Measurements from ENCODE around the gene ZNF606. TPM values are rescaled to one million over a fixed set of nuclear protein-coding genes. Genes with fewer than 3 reads are reported as not detected.

Gene ZNF606
- polyA plus RNA-seq, 1 experiment: 2.3 TPM

GRCh38 chr19:58044886-58045285, 42.3 kb upstream of the ZNF606 start:
- no peak for TF ChIP-seq CTCF (IDR thresholded peaks at IDR 0.05; ENCODE audit: insufficient read depth, low read depth, low read length)

DNA sequence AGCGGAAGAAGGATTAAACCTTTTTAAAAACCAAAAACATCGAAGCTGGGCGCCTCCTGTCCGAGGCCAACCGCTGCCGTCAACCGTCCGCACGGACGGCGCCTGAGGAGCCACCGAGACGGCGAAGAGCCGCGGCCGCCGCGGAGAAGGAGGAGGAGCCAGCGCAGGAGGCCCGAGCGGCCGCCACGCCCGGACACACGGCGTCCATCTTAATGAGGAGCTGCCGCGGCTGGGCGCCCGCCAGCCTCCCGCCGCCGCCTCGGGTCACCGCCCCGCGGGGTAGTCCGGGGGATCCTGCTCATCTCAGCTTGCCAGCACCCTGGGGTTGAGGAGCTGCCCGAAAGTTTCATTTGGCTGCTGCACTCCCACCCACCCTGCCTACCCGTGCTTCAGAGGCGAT, 41.8 kb upstream of the ZNF606 start:
- TF ChIP-seq CTCF (IDR thresholded peaks at IDR 0.05; ENCODE audit: insufficient read depth, low read depth, low read length): no peak
- Histone ChIP-seq H3K36me3 (ENCODE audit: control insufficient read depth, insufficient read depth, low read length) (no peaks in the 10 kb centered on the region), H3K4me3 (ENCODE audit: low read depth, low read length) (no peak overlapping the region), H3K27me3 (ENCODE audit: control insufficient read depth, insufficient read depth, low read length) (no peaks in the 10 kb centered on the region)
- POLR2A ChIA-PET: no interaction called here
- CTCF ChIA-PET: no interaction called here
- DNase-seq (ENCODE audit: low read depth): no peak

More at GRCh38 chr19:58044886-58045285, 42.3 kb upstream of the ZNF606 start:
- no peak for DNase-seq (ENCODE audit: low read depth)
- H3K36me3 ChIP-seq (ENCODE audit: control insufficient read depth, insufficient read depth, low read length): no peaks in the 10 kb centered on the region
- H3K27me3 ChIP-seq (ENCODE audit: control insufficient read depth, insufficient read depth, low read length): no peaks in the 10 kb centered on the region
- CTCF ChIA-PET: interaction anchor here (1.5 kb wide), 1 partner anchor 12 kb away, joined by 4 read pairs; no protein-coding TSS in a partner anchor
- POLR2A ChIA-PET: no interaction called here
- H3K4me3 ChIP-seq (ENCODE audit: low read depth, low read length): no peak overlapping the region

DNA sequence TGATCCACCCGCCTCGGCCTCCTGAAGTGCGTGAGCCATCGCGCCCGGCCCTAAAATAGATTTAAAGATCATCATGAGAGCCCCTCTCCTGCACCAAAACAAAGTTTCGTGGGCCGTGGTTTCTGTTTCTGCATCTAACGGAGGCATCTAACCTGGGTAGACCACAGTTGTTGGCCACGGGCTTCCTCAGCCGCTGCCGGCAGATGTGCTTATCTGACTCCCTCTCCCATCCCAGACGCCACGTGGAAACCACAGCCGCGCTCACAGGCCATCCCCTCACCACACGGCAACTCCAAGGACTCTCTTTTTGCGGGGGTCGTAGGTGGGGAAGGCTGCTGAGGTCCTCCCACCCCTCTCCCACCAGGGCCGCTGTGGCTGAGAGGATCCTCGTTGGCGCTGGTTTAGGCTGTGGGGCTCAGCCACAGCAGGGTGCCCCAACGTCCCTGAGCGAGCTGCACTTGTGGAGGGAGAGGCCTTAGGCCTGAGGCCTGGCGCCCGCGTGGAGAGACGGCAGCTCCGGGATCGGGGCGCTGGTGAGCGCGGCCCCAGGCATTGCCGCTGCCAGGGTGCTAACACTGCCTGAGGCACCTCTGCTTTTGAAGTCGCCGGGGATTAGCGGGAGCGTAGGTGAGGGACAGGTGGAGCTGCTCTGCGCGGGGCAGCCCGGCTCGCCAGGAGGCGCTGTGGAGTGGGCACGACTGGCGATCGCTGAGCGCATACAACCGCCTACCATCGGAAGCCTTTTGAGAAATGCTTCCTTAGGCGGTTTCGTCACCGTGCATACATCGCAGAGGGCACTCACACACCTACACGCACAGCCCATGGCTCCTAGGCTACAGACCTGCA, 40.1 kb upstream of the ZNF606 start:
- Histone ChIP-seq H3K36me3 (ENCODE audit: control insufficient read depth, insufficient read depth, low read length) (no peaks in the 10 kb centered on the region), H3K4me3 (ENCODE audit: low read depth, low read length) (no peak overlapping the region), H3K27me3 (ENCODE audit: control insufficient read depth, insufficient read depth, low read length) (no peaks in the 10 kb centered on the region)
- no peak for DNase-seq (ENCODE audit: low read depth)
- CTCF ChIA-PET: no interaction called here
- POLR2A ChIA-PET: no interaction called here
- TF ChIP-seq CTCF (IDR thresholded peaks at IDR 0.05; ENCODE audit: insufficient read depth, low read depth, low read length): no peak

DNA sequence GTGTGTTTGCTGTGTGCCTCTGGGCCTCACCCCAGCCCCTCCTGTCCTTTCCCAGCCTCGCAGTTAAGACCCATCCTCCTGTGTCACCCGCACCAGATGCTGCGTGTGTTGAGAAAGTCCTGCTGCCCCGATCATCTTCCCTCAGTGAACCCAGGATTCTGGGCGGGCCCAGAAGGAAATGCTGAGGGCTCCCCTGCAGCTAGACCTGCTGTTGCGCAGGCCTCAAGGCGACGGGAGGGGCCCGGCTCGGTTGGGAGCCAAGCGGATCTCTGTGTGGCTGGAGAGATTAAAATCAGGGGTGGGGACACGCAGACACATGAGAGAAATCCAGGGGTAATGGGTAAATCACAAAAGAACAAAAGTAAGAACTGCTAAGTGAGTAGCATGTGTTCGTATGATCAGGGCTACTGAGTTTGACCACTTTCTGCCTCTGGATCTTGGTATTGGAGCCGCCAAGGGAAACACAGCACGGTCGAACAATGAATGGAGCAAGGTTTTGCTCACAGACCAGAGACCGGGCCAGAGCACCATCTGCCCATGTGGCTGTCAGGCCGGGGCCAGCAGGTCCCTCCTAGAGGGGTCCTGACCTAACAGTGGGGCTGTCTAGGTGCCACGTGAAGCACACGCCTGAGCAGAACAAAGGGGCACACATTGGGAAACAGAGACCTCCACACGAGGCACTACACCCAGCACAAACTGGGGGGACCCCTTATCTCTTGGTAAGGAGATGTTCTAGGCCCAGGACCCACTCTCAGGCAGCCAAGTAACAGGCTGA, 38.3 kb upstream of the ZNF606 start:
- CTCF ChIA-PET: no interaction called here
- no peaks in the 10 kb centered on the region for H3K36me3 ChIP-seq (ENCODE audit: control insufficient read depth, insufficient read depth, low read length)
- H3K27me3 ChIP-seq (ENCODE audit: control insufficient read depth, insufficient read depth, low read length): no peaks in the 10 kb centered on the region
- no peak for DNase-seq (ENCODE audit: low read depth)
- POLR2A ChIA-PET: no interaction called here
- no peak for TF ChIP-seq CTCF (IDR thresholded peaks at IDR 0.05; ENCODE audit: insufficient read depth, low read depth, low read length)
- H3K4me3 ChIP-seq (ENCODE audit: low read depth, low read length): no peak overlapping the region

DNA sequence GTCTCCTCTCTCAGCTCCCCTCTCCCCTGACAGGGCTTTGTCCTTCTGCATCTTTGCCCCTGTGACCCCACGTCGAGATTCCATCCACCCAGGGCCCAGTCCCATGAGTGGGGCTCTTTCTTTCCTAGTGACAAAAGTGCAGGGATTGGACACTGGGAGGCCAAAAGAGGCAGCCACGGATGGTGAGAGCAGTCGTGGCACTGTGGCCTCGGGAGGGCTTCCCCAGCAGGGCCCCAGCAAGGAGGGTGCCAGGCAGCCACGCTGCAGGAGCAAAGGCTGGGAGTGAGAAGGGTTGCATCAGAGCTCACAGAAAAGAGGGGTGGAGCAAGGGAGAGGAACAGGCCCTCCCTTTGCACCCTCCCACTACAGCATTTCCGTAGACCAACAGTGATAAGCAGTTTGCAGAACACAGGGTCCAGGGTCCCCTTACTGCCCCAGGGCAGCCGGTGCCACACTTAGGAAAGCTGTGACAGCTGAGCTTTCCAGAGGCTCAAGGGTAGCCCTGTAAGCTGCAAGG, 36.1 kb upstream of the ZNF606 start:
- no peaks in the 10 kb centered on the region for H3K36me3 ChIP-seq (ENCODE audit: control insufficient read depth, insufficient read depth, low read length)
- ChIA-PET CTCF (no interaction called here), POLR2A (no interaction called here)
- no peaks in the 10 kb centered on the region for H3K27me3 ChIP-seq (ENCODE audit: control insufficient read depth, insufficient read depth, low read length)
- DNase-seq (ENCODE audit: low read depth): no peak
- H3K4me3 ChIP-seq (ENCODE audit: low read depth, low read length): no peak overlapping the region
- no peak for TF ChIP-seq CTCF (IDR thresholded peaks at IDR 0.05; ENCODE audit: insufficient read depth, low read depth, low read length)
